ENCODE results near the gene DMRTB1.

Gene DMRTB1

DNA sequence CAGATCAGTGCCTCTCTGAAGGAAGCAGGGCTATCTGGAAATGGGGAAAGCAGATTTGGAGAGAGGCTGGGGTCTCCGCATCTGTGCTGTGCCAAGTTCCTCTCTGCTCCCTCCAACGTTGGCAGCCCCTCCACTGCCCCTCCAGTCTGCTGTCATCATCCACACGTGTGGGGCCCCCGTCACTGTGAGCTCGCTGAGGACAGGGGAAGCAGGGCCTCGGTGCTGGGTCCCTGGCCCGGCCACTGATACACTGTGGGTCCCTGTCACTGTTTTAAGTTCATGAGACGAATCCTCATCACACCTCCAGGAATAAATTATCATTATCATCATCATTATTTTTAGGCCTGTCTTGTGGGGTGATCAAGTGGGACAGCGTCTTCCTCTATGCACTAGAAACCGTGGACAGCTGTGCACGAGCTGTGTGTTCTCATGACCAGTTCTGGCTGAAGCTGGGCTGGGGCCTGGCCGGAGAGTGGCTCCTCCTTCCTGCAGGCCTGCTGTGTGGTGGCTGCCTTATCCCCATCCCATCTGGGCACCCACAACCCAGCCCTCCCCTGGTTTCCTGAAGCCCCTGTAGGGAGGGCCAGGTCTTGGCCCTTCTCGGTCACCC, 52.2 kb downstream of the DMRTB1 start:
- intact Hi-C loops (cut with DNase I; ENCODE audit: low total_unique reads) = no loop called here
- no peak for TF ChIP-seq CTCF (IDR thresholded peaks at IDR 0.05)
- Histone ChIP-seq H3K27me3 (no peaks in the 10 kb centered on the region), H3K4me3 (no peak overlapping the region), H3K9me3 (no peaks in the 10 kb centered on the region), H3K36me3 (no peaks in the 10 kb centered on the region), H3K4me1 (peaks cover 0 to 27% (median 20%) of the 10 kb centered on the region in 4 donors), H3K27ac (peak overlapping the region; percentile 5 to 47)
- peak in 1 of 2 donors; percentile 44 for DNase-seq

DNA sequence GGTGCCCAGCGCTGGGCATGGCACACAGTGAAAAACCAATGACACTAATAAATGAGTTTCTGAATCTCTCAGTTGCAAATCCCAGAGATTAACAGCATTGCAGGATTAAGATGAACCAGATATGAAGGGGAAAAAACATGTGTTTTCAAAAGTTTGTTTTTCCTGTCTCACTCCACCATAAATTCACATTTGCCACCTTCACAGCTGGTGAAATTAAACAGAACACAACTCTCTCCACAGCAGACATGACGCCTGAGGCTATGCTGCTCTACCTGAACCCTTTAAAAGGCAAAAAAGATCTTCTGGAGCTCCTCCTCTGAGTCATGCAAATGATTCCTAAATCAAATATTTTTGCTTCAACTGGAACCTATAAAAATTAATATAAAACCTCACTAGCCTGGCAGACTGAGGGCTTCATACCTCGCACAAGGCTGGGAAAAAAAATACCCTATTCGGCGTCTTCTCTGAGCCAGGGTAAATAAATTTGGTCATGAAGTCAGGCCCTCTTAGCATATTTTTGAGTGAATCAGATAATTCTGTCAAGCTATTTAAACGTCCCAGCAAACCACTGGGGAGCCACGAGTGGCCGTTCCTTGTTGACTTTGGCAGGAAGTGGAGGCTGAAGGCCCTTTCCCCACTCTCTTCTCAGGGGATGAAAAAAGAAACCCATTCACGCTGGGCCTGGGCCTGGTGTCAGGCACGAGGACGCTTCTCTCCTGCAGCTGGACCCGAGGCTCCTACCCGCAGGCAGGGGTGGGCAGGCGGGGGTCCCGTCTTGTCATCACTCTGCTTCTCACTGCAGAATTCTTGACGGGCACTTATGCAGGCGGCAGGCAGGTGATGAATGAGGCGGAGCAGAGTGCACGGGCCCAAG, 53.0 kb downstream of the DMRTB1 start:
- peak; percentile 45 to 76 for DNase-seq
- H3K27me3 ChIP-seq = no peaks in the 10 kb centered on the region
- H3K4me3 ChIP-seq = no peak overlapping the region
- peaks cover 0 to 27% (median 20%) of the 10 kb centered on the region in 4 donors for H3K4me1 ChIP-seq
- TF ChIP-seq CTCF (IDR thresholded peaks at IDR 0.05) = no peak
- peak overlapping the region; percentile 5 to 47 for H3K27ac ChIP-seq
- no peaks in the 10 kb centered on the region for H3K36me3 ChIP-seq
- intact Hi-C loops (cut with DNase I; ENCODE audit: low total_unique reads) = no loop called here
- no peaks in the 10 kb centered on the region for H3K9me3 ChIP-seq

DNA sequence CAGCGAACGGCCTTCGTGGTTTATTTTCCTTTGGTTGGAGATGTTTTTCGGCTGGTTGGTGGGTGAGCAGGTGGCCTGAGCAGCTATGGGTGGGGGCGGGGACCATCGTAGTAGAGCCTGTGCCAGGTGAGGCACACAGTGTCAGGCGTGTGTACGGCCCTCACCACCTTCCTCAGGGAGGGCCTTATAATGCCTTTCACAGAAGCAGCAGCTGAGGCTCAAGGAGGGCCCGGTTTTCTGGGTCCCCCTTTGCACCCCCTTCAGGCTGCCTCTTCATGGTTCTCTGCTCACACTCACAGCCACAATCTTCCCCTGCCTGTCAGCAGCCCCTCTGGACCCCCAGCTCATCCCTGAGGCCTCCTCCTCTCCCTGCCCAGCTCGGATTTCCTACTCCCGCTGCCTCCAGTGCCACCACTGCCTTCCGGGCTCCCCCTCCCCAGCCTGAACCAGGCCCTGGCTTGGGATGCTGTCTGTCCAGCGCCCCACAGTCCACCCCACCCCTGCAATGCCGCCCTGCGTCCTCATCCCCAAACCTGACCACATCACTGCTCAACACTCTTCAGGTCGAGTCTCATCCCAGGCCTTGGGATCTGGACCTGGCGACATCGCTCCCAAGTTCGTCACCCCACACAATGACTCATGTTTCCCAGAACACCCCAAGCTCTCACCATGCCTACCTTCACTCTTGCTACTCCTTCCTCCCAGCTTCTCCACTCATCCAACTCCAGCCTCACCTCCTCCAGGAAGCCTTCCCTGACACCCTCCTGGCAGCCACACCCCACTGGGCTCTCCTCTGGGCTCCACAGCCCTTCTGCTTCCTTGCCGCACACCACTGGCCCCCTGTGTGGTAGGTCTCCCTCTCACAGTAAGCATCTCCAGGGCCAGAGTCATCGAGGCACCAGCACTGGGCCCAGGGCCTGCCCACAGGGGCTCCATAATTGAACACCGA, 53.9 kb downstream of the DMRTB1 start:
- Histone ChIP-seq H3K4me1 (peaks cover 0 to 27% (median 20%) of the 10 kb centered on the region in 4 donors), H3K36me3 (no peaks in the 10 kb centered on the region), H3K27ac (peak overlapping the region in 1 of 2 donors; percentile 11), H3K4me3 (no peak overlapping the region), H3K9me3 (no peaks in the 10 kb centered on the region), H3K27me3 (no peaks in the 10 kb centered on the region)
- intact Hi-C loops (cut with DNase I; ENCODE audit: low total_unique reads) = no loop called here
- TF ChIP-seq CTCF (IDR thresholded peaks at IDR 0.05) = no peak
- DNase-seq = no peak

DNA sequence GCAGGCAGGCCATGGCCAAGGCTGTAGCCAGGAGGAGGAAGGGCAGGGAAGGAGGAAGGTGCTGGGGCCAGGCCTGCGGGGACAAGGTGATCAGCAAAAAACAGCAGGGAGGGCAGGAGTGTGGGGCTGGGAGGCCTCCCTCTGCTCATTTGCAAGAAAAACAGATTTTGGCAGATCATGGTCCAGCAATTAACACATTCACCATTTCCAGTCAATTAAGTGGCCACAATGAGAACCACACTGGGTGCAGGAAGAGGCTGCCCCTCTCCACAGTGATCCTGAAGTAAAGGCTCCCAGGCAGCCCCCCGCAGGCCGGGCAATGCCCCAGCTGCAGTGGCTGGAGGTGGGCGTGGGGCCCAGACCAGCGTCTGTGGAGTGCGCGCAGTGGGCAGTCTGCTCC, 54.6 kb downstream of the DMRTB1 start:
- peaks cover 0 to 27% (median 20%) of the 10 kb centered on the region in 4 donors for H3K4me1 ChIP-seq
- TF ChIP-seq CTCF (IDR thresholded peaks at IDR 0.05) = no peak
- no peak for DNase-seq
- intact Hi-C loops (cut with DNase I; ENCODE audit: low total_unique reads) = no loop called here
- H3K36me3 ChIP-seq = no peaks in the 10 kb centered on the region
- no peaks in the 10 kb centered on the region for H3K9me3 ChIP-seq
- no peak overlapping the region for H3K27ac ChIP-seq
- no peak overlapping the region for H3K4me3 ChIP-seq
- H3K27me3 ChIP-seq = no peaks in the 10 kb centered on the region

- no peak overlapping the region for H3K27ac ChIP-seq
- no peak for TF ChIP-seq CTCF (IDR thresholded peaks at IDR 0.05)
- no peaks in the 10 kb centered on the region for H3K27me3 ChIP-seq
- H3K4me1 ChIP-seq = peaks cover 0 to 32% (median 24%) of the 10 kb centered on the region in 4 donors
- H3K36me3 ChIP-seq = no peaks in the 10 kb centered on the region
- no peak for DNase-seq
- no peak overlapping the region for H3K4me3 ChIP-seq
- intact Hi-C loops (cut with DNase I; ENCODE audit: low total_unique reads) = no loop called here
- H3K9me3 ChIP-seq = no peaks in the 10 kb centered on the region
Measured at GRCh38 chr1:53514436-53514835, 55.2 kb downstream of the DMRTB1 start.

Data from tibial artery (tissue), 4 donors.